IMR-90 (cell line): ENCODE data around the gene SHC1. TPM values are rescaled to one million over a fixed set of nuclear protein-coding genes. Genes with fewer than 3 reads are reported as not detected.

Experiments used
- ATAC-seq: fragments of 200-7000 bp; cut with Tn5 transposase; 2 replicates; pipeline ENCODE4 v1.9.1; 2020; ENCODE audit warnings: low read depth, mild to moderate bottlenecking, moderate library complexity
- BruUV-seq: library from RNA; stranded (reverse); fragments of 400-500 nt; replicated peaks from 2 replicates; lab custom pipeline; 2021; lab: Mats Ljungman, UMichigan
- CTCF ChIA-PET: fragments of 300-600 bp; formaldehyde crosslinking; extraction: SDS; loops from one replicate; lab custom pipeline; 2021; ENCODE audit warnings: antibody characterized with exemption; lab: Yijun Ruan, JAX
- POLR2A ChIA-PET: fragments of 300-600 bp; sonication (Branson Sonifier 250); formaldehyde crosslinking; loops from one replicate; lab custom pipeline; 2022; ENCODE audit warnings: antibody characterized with exemption; ENCODE audit not compliant: unreplicated experiment; lab: Charles Lee
- DNase-seq: peaks from one replicate; pipeline ENCODE4 v3.0.0; 2013
- H2AFZ ChIP-seq: replicated peaks from 2 replicates; pipeline ENCODE3; 2013; ENCODE audit warnings: low read length, mild to moderate bottlenecking; ENCODE audit not compliant: poor library complexity
- H2AK5ac ChIP-seq: 2 replicates; pipeline ENCODE4 v1.6.1; 2013; ENCODE audit warnings: low read depth, low read length, inconsistent platforms
- H2AK9ac ChIP-seq: replicated peaks from 2 replicates; pipeline ENCODE3; 2013; ENCODE audit warnings: mild to moderate bottlenecking, low read depth, low read length, moderate library complexity; ENCODE audit not compliant: poor library complexity
- H2BK120ac ChIP-seq: 2 replicates; pipeline ENCODE4 v1.6.1; 2013; ENCODE audit warnings: low read depth, low read length, inconsistent platforms
- H2BK15ac ChIP-seq: 3 replicates; pipeline ENCODE4 v1.6.1; 2013; ENCODE audit warnings: low read depth, low read length, inconsistent platforms
- H2BK20ac ChIP-seq: 2 replicates; pipeline ENCODE4 v1.6.1; 2013; ENCODE audit warnings: low read depth, mild to moderate bottlenecking, inconsistent platforms, low read length, moderate library complexity
- H2BK5ac ChIP-seq: 2 replicates; pipeline ENCODE4 v1.6.1; 2013; ENCODE audit warnings: mild to moderate bottlenecking, low read depth, low read length, inconsistent platforms; ENCODE audit not compliant: poor library complexity, severe bottlenecking
- H3K14ac ChIP-seq: replicated peaks from 2 replicates; pipeline ENCODE4 v1.6.1; 2013; ENCODE audit warnings: low read depth, low read length, inconsistent platforms
- H3K18ac ChIP-seq: 2 replicates; pipeline ENCODE4 v1.6.1; 2013; ENCODE audit warnings: low read depth, low read length, control low read depth
- H3K23ac ChIP-seq: 2 replicates; pipeline ENCODE4 v1.6.1; 2013; ENCODE audit warnings: low read depth, low read length, inconsistent platforms
- H3K27ac ChIP-seq: 2 replicates; pipeline ENCODE4 v1.5.1; 2013; ENCODE audit warnings: mild to moderate bottlenecking, control low read depth, low read length; ENCODE audit not compliant: insufficient read depth
- H3K27me3 ChIP-seq: 2 replicates; pipeline ENCODE4 v1.6.1; 2013; ENCODE audit warnings: low read length; ENCODE audit not compliant: control insufficient read depth, insufficient read depth
- H3K36me3 ChIP-seq: 2 replicates; pipeline ENCODE4 v1.6.1; 2013; ENCODE audit warnings: low read length, mixed read lengths; ENCODE audit not compliant: control insufficient read depth, insufficient read depth
- H3K4ac ChIP-seq: 2 replicates; pipeline ENCODE4 v1.6.1; 2013; ENCODE audit warnings: low read depth, low read length, inconsistent platforms
- H3K4me1 ChIP-seq: 2 replicates; pipeline ENCODE4 v1.6.1; 2013; ENCODE audit warnings: low read length, mixed read lengths; ENCODE audit not compliant: control insufficient read depth, insufficient read depth
- H3K4me2 ChIP-seq: 2 replicates; pipeline ENCODE4 v1.6.1; 2013; ENCODE audit warnings: low read depth, mild to moderate bottlenecking, control low read depth, low read length, moderate library complexity
- H3K4me3 ChIP-seq: 2 replicates; pipeline ENCODE4 v1.5.1; 2013; ENCODE audit warnings: low read depth, mild to moderate bottlenecking, control low read depth, low read length, moderate library complexity; ENCODE audit not compliant: insufficient read depth
- H3K56ac ChIP-seq: 2 replicates; pipeline ENCODE4 v1.6.1; 2013; ENCODE audit warnings: low read length, inconsistent platforms; ENCODE audit not compliant: insufficient read depth; ENCODE audit errors: extremely low read depth
- H3K79me1 ChIP-seq, 2 experiments: 2 replicates each; pipeline ENCODE4 v1.6.1; 2013; ENCODE audit warnings: low read length in 2 of 2, inconsistent platforms in 1 of 2, low read depth in 1 of 2
- H3K9ac ChIP-seq: 2 replicates; pipeline ENCODE4 v1.6.1; 2013; ENCODE audit warnings: low read depth, low read length, control low read depth
- H3K9me1 ChIP-seq: 2 replicates; pipeline ENCODE4 v1.6.1; 2013; ENCODE audit warnings: low read length, inconsistent platforms; ENCODE audit not compliant: insufficient read depth
- H3K9me3 ChIP-seq: 2 replicates; pipeline ENCODE4 v1.6.1; 2013; ENCODE audit warnings: low read length; ENCODE audit not compliant: control insufficient read depth, insufficient read depth
- H4K20me1 ChIP-seq: 2 replicates; pipeline ENCODE4 v1.6.1; 2013; ENCODE audit warnings: low read length, inconsistent platforms; ENCODE audit not compliant: insufficient read depth
- H4K5ac ChIP-seq: 2 replicates; pipeline ENCODE4 v1.6.1; 2013; ENCODE audit warnings: mild to moderate bottlenecking, low read depth, low read length, control low read depth
- H4K8ac ChIP-seq, 2 experiments: 2 replicates each; pipeline ENCODE4 v1.6.1; 2013; ENCODE audit warnings: low read depth in 2 of 2, low read length in 2 of 2, control low read depth in 1 of 2, inconsistent platforms in 1 of 2
- H4K91ac ChIP-seq: 2 replicates; pipeline ENCODE4 v1.6.1; 2013; ENCODE audit warnings: low read depth, low read length, inconsistent platforms; ENCODE audit not compliant: insufficient read depth
- BHLHE40 ChIP-seq: fragments of 150-350 bp; IDR thresholded peaks from 2 replicates; pipeline ENCODE4 v1.6.1; 2016; ENCODE audit warnings: mild to moderate bottlenecking, low read depth, low read length
- CEBPB ChIP-seq: IDR thresholded peaks from 2 replicates; pipeline ENCODE4 v1.6.1; 2012; ENCODE audit warnings: low read depth, low read length, improper control_type of control experiment
- CHD1 ChIP-seq: IDR thresholded peaks from 2 replicates; pipeline ENCODE4 v1.6.1; 2012; ENCODE audit warnings: low read depth, low read length, improper control_type of control experiment
- CTCF ChIP-seq: conservative IDR thresholded peaks from 2 replicates; pipeline ENCODE4 v1.5.1; 2012; ENCODE audit warnings: mild to moderate bottlenecking, low read depth, low read length, improper control_type of control experiment
- FOS ChIP-seq: fragments of 150-350 bp; IDR thresholded peaks from 2 replicates; pipeline ENCODE4 v1.6.1; 2016; ENCODE audit warnings: low read depth, low read length
- MAFK ChIP-seq: IDR thresholded peaks from 2 replicates; pipeline ENCODE4 v1.6.1; 2012; ENCODE audit warnings: low read depth, low read length, improper control_type of control experiment
- MXI1 ChIP-seq: IDR thresholded peaks from 2 replicates; pipeline ENCODE4 v1.6.1; 2012; ENCODE audit warnings: low read depth, mild to moderate bottlenecking, low read length, moderate library complexity, borderline replicate concordance
- NFE2L2 ChIP-seq: fragments of 150-350 bp; IDR thresholded peaks from 2 replicates; pipeline ENCODE4 v1.6.1; 2016; ENCODE audit warnings: low read depth, mild to moderate bottlenecking, low read length
- POLR2A ChIP-seq: IDR thresholded peaks from 2 replicates; pipeline ENCODE4 v1.6.1; 2012; ENCODE audit warnings: mild to moderate bottlenecking, low read depth, low read length
- RAD21 ChIP-seq: IDR thresholded peaks from 2 replicates; pipeline ENCODE4 v1.6.1; 2012; ENCODE audit warnings: low read length, improper control_type of control experiment
- RCOR1 ChIP-seq: IDR thresholded peaks from 2 replicates; pipeline ENCODE4 v1.6.1; 2012; ENCODE audit warnings: mild to moderate bottlenecking, low read length, improper control_type of control experiment; ENCODE audit not compliant: insufficient replicate concordance
- RFX5 ChIP-seq: IDR thresholded peaks from 2 replicates; pipeline ENCODE4 v1.8.0; 2012; ENCODE audit warnings: low read depth, mild to moderate bottlenecking, low read length, moderate library complexity
- WGBS, 2 experiments: methylation state at CpG; one replicate each; pipeline versions ENCODE4 v1.1.5 to v1.1.7; 2013; ENCODE audit warnings: missing lambda C conversion rate in 2 of 2; ENCODE audit not compliant: insufficient read length in 1 of 2; ENCODE audit errors: extremely low coverage in 2 of 2; 5-methylcytosine and 5-hydroxymethylcytosine counted together
- dilution Hi-C: fragments of 300-500 bp; cut with HindIII; formaldehyde crosslinking; loops from one replicate; pipeline ENCODE4 v1.14.3; 2018; ENCODE audit warnings: low sequenced_read_pairs; ENCODE audit not compliant: unreplicated experiment
- in situ Hi-C: fragments of 300-500 bp; cut with MboI; formaldehyde crosslinking; loops from 3 replicates; pipeline ENCODE4 v1.14.3; 2019; ENCODE audit warnings: low sequenced_read_pairs, inconsistent platforms, mixed read lengths
- intact Hi-C: fragments of 100-400 bp; cut with micrococcal nuclease; formaldehyde crosslinking; loops from 2 replicates; pipeline ENCODE4 v1.10.0; 2022
- polyA plus RNA-seq, 3 experiments: library from polyadenylated mRNA; depleted of rRNA; stranded (reverse); fragments of >200 nt; gene quantifications; 2 replicates each; pipeline ENCODE4 v1.2.3, GENCODE V29; 2012; ENCODE audit warnings: low replicate concordance in 1 of 3
- total RNA-seq: library from RNA; depleted of rRNA; stranded (reverse); fragments of >200 nt; gene quantifications from 2 replicates; pipeline ENCODE4 v1.2.3, GENCODE V29; 2012
- TF ChIP-seq, protein P1 (sequence below): fragments of 150-350 bp; IDR thresholded peaks from 2 replicates; pipeline ENCODE4 v1.6.1; 2017; ENCODE audit warnings: mild to moderate bottlenecking, antibody characterized with exemption, low read length, low read depth
- TF ChIP-seq, protein P2 (sequence below): fragments of 150-350 bp; IDR thresholded peaks from 2 replicates; pipeline ENCODE4 v1.6.1; 2016; ENCODE audit warnings: low read depth, mild to moderate bottlenecking, low read length, moderate library complexity, borderline replicate concordance

The SHC1 gene
- total and polyA plus RNA-seq, 2 of the 4 experiments (the other 2 are of a cell fraction): 352 to 355 TPM

DNA sequence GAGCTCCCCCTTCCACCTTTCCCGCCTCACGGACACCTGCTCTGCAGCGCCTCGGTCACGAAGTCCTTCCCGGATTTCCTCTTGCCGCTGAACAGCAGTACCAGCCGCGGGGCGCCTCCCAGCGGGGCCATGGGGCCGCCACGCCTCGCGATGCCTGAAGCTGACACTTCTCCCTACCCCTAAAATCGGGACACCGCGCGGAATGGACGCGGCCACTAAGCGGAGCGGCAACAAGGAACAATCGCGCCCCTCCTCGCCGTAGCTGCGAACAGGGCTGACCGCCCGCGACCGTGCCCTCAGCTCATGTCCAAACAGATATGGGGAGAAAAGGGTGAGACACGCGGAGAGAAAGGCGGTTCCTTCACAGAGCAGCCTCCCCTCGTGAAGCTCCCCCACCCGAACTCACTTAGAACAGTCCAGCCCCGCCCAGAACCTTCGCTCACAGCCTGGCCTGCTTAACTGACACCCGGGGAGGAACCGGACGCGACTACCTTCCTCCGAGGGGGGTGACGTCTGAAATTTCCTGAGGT is 33.9 kb downstream of the SHC1 start, which contains the start of gene PMVK:
PMVK (minus strand) TSS at position 165 of the 530 bp plus-strand sequence; CDS start at position 131, 34 bp downstream.
- peak within 1 kb of the TSS; percentile 94 for H2AK9ac ChIP-seq
- peak within 1 kb of the TSS; percentile 75 for H2AK5ac ChIP-seq
- H3K14ac ChIP-seq: peak within 1 kb of the TSS; percentile 98
- peak within 1 kb of the TSS; percentile 96 for H3K9ac ChIP-seq
- H3K23ac ChIP-seq: peak within 1 kb of the TSS; percentile 95
- ATAC-seq: peak; percentile 97
- peak within 1 kb of the TSS; percentile 97 for H2BK120ac ChIP-seq
- no peaks in the 10 kb centered on the region for H4K20me1 ChIP-seq
- peak within 1 kb of the TSS; percentile 98 for H2BK5ac ChIP-seq
- peak within 1 kb of the TSS; percentile 97 for H3K18ac ChIP-seq
- 0% methylated on average over 14 of the region's 45 CpGs; no CpG with 5 or more reads in 1 of the 2 experiments for WGBS, 2 experiments
- no peaks in the 10 kb centered on the region for H3K9me3 ChIP-seq
- peaks cover 11% of the 10 kb centered on the region; the same call in 1 of the 2 replicates for H3K9me1 ChIP-seq
- ChIA-PET CTCF (interaction anchor here (1.0 to 1.2 kb wide), 2 partner anchors 19 to 148 kb away, joined by 3 read pairs; partner anchors contain the start of gene PBXIP1), POLR2A (interaction anchor here (0.6 to 1.0 kb wide), 2 partner anchors 19 to 209 kb away, joined by 4 read pairs; partner anchors contain the start of gene PBXIP1)
- H3K56ac ChIP-seq: peak within 1 kb of the TSS; percentile 99
- in situ Hi-C loops (no loop called here), dilution Hi-C loops (no loop called here), intact Hi-C loops (loop anchor here (1.0 to 2.0 kb wide), 2 partner anchors 64 to 377 kb away; no protein-coding TSS in a partner anchor)
- peak within 1 kb of the TSS; percentile 95 for H2BK20ac ChIP-seq
- H3K27ac ChIP-seq: peak within 1 kb of the TSS; percentile 94
- no peaks in the 10 kb centered on the region for H3K27me3 ChIP-seq
- peak; percentile 95 for DNase-seq
- peak within 1 kb of the TSS; percentile 71 to 99 for H4K8ac ChIP-seq
- H2BK15ac ChIP-seq: peak within 1 kb of the TSS; percentile 99; the same call in 2 of the 3 replicates
- peak within 1 kb of the TSS; percentile 99 for H2AFZ ChIP-seq
- H4K91ac ChIP-seq: peak within 1 kb of the TSS; percentile 99
- peak within 1 kb of the TSS; percentile 94 for H4K5ac ChIP-seq
- peaks cover 2% of the 10 kb centered on the region for H3K4me1 ChIP-seq
- TF ChIP-seq RFX5 (no peak), POLR2A (peak; percentile 64), MXI1 (peak; percentile 75; the same call in 1 of the 2 replicates), CHD1 (0 out of 2 replicates have a peak, but pooled peaks have one; percentile 96), BHLHE40 (no peak), FOS (no peak), NFE2L2 (no peak), RCOR1 (peak; percentile 29), RAD21 (peak; percentile 24; the same call in 1 of the 2 replicates), CEBPB (no peak), CTCF (peak; percentile 40), MAFK (no peak)
- TF ChIP-seq, protein P1, sequence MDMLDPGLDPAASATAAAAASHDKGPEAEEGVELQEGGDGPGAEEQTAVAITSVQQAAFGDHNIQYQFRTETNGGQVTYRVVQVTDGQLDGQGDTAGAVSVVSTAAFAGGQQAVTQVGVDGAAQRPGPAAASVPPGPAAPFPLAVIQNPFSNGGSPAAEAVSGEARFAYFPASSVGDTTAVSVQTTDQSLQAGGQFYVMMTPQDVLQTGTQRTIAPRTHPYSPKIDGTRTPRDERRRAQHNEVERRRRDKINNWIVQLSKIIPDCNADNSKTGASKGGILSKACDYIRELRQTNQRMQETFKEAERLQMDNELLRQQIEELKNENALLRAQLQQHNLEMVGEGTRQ: peak; percentile 89; the same call in 1 of the 2 replicates
- TF ChIP-seq, protein P2, sequence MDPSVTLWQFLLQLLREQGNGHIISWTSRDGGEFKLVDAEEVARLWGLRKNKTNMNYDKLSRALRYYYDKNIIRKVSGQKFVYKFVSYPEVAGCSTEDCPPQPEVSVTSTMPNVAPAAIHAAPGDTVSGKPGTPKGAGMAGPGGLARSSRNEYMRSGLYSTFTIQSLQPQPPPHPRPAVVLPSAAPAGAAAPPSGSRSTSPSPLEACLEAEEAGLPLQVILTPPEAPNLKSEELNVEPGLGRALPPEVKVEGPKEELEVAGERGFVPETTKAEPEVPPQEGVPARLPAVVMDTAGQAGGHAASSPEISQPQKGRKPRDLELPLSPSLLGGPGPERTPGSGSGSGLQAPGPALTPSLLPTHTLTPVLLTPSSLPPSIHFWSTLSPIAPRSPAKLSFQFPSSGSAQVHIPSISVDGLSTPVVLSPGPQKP: no peak
- H3K4me3 ChIP-seq: peak within 1 kb of the TSS; percentile 63
- peaks cover 0 to 14% of the 10 kb centered on the region in 2 experiments; a peak in 2 of 4 replicates for H3K79me1 ChIP-seq
- no TSS peak for BruUV-seq
- peak within 1 kb of the TSS; percentile 96 for H3K4me2 ChIP-seq
- H3K4ac ChIP-seq: peak within 1 kb of the TSS; percentile 97
- no peaks in the 10 kb centered on the region for H3K36me3 ChIP-seq
